Panc1 (cell line): Measurements from ENCODE around the gene ALG1. TPM values are rescaled to one million over a fixed set of nuclear protein-coding genes. Genes with fewer than 3 reads are reported as not detected.
A peak's percentile ranks its signal among the peaks of the same experiment; 100 is the strongest.

ENCODE experiments used
- ATAC-seq: fragments of 200-7000 bp; cut with Tn5 transposase; 2 replicates; pipeline ENCODE4 v1.9.1; 2020; ENCODE audit warnings: mild to moderate bottlenecking, moderate library complexity
- BruUV-seq: library from RNA; stranded (reverse); fragments of 400-500 nt; replicated peaks from 2 replicates; lab custom pipeline; 2021; lab: Mats Ljungman, UMichigan
- CTCF ChIA-PET: fragments of 300-600 bp; sonication (Branson Sonifier 250); formaldehyde crosslinking; loops from one replicate; lab custom pipeline; 2022; ENCODE audit warnings: antibody characterized with exemption; lab: Charles Lee
- POLR2A ChIA-PET: fragments of 300-600 bp; sonication (Branson Sonifier 250); formaldehyde crosslinking; loops from one replicate; lab custom pipeline; 2022; ENCODE audit warnings: antibody characterized with exemption; lab: Charles Lee
- DNase-seq: peaks from one replicate; pipeline ENCODE4 v3.0.0-alpha.2; 2010; ENCODE audit warnings: low read depth, low spot score
- H3K27ac ChIP-seq: 2 replicates; pipeline ENCODE4 v1.5.1; 2011; ENCODE audit warnings: mild to moderate bottlenecking, low read length, inconsistent platforms
- H3K27me3 ChIP-seq: fragments of 200-500 bp; sonication (Bioruptor generic); 2 replicates; pipeline ENCODE4 v1.6.0; 2014; ENCODE audit warnings: low read length, inconsistent platforms; ENCODE audit not compliant: control insufficient read depth, insufficient read depth
- H3K36me3 ChIP-seq: fragments of 200-500 bp; sonication (Bioruptor generic); 2 replicates; pipeline ENCODE4 v1.5.1; 2014; ENCODE audit warnings: inconsistent platforms, mild to moderate bottlenecking, low read length, moderate library complexity; ENCODE audit not compliant: control insufficient read depth, insufficient read depth
- H3K4me1 ChIP-seq: 2 replicates; pipeline ENCODE4 v1.5.1; 2011; ENCODE audit warnings: inconsistent platforms, mild to moderate bottlenecking, low read length, moderate library complexity; ENCODE audit not compliant: control insufficient read depth, insufficient read depth
- H3K4me3 ChIP-seq, 2 experiments: 2 replicates each; pipeline ENCODE4 v1.5.1; 2011 to 2012; ENCODE audit warnings: low read depth in 2 of 2, low read length in 2 of 2, mild to moderate bottlenecking in 2 of 2, inconsistent platforms in 1 of 2, moderate library complexity in 1 of 2
- H3K9me3 ChIP-seq: fragments of 200-500 bp; sonication (Bioruptor generic); 2 replicates; pipeline ENCODE4 v1.5.1; 2014; ENCODE audit warnings: low read depth, mild to moderate bottlenecking, inconsistent platforms, low read length, moderate library complexity; ENCODE audit not compliant: control insufficient read depth, insufficient read depth
- CTCF ChIP-seq: fragments of 450-650 bp; IDR thresholded peaks from 2 replicates; pipeline ENCODE4 v1.5.1; 2017; ENCODE audit warnings: mild to moderate bottlenecking
- POLR2AphosphoS5 ChIP-seq: IDR thresholded peaks from 2 replicates; pipeline ENCODE4 v1.6.1; 2012; ENCODE audit warnings: mild to moderate bottlenecking, low read depth, low read length, moderate library complexity
- REST ChIP-seq, 2 experiments: IDR thresholded peaks; 2 replicates each; pipeline ENCODE4 v1.6.1; 2011 to 2012; ENCODE audit warnings: low read depth in 2 of 2, control low read depth in 1 of 2, low read length in 1 of 2, mild to moderate bottlenecking in 1 of 2, moderate library complexity in 1 of 2; ENCODE audit not compliant: insufficient read depth in 1 of 2
- SIN3A ChIP-seq: IDR thresholded peaks from 2 replicates; pipeline ENCODE4 v1.6.1; 2012; ENCODE audit warnings: low read depth, mild to moderate bottlenecking, low read length, moderate library complexity, borderline replicate concordance; ENCODE audit not compliant: insufficient read depth
- TCF7L2 ChIP-seq: IDR thresholded peaks from 2 replicates; pipeline ENCODE4 v1.6.1; 2011; ENCODE audit warnings: mild to moderate bottlenecking, low read depth, low read length, inconsistent platforms
- in situ Hi-C: cut with HindIII; loops from 2 replicates; pipeline ENCODE4 v1.10.0; 2016; ENCODE audit warnings: low sequenced_read_pairs, low pct_unique_long_range_greater_than_20kb
- intact Hi-C: fragments of 100-400 bp; cut with micrococcal nuclease; formaldehyde crosslinking; loops from one replicate; pipeline ENCODE4 v1.10.0; 2022; ENCODE audit not compliant: unreplicated experiment
- total RNA-seq: library from RNA; stranded (reverse); gene quantifications from one replicate; pipeline ENCODE4 v1.2.1, GENCODE V29; 2021; ENCODE audit not compliant: unreplicated experiment

The ALG1 gene
- total RNA-seq, 1 experiment from 2014 or later = 46.6 TPM

- Histone ChIP-seq H3K4me3 (no peak overlapping the region), H3K36me3 (no peaks in the 10 kb centered on the region), H3K27me3 (no peaks in the 10 kb centered on the region), H3K27ac (no peak overlapping the region), H3K4me1 (peaks cover 4% of the 10 kb centered on the region; the same call in 1 of the 2 replicates), H3K9me3 (no peaks in the 10 kb centered on the region)
- ChIA-PET POLR2A (no interaction called here), CTCF (no interaction called here)
- DNase-seq (no peak), ATAC-seq (peak; percentile 78)
- intact Hi-C loops = no loop called here
- TF ChIP-seq SIN3A (no peak), POLR2AphosphoS5 (no peak)
- in situ Hi-C loops = no loop called here
- no TSS peak for BruUV-seq
These were observed 47.0 kb upstream of the ALG1 start for GRCh38 chr16:5024632-5025031.

- H3K4me1 ChIP-seq = peaks cover 4% of the 10 kb centered on the region; the same call in 1 of the 2 replicates
- no peaks in the 10 kb centered on the region for H3K36me3 ChIP-seq
- ChIA-PET CTCF (interaction anchor here (0.7 to 1.1 kb wide), 2 partner anchors 9 to 67 kb away, joined by 3 to 7 read pairs; partner anchors contain the start of genes NAGPA and SEC14L5), POLR2A (no interaction called here)
- in situ Hi-C loops (no loop called here), intact Hi-C loops (no loop called here)
- no peaks in the 10 kb centered on the region for H3K9me3 ChIP-seq
- H3K4me3 ChIP-seq = no peak overlapping the region
- DNase-seq = no peak
- no TSS peak for BruUV-seq
- H3K27me3 ChIP-seq = no peaks in the 10 kb centered on the region
- TF ChIP-seq TCF7L2 (no peak), POLR2AphosphoS5 (no peak), REST (IDR thresholded peaks at IDR 0.05; ENCODE audit: insufficient read depth in 1 of 2, low read depth in 2 of 2, low read length in 1 of 2) (no peak), SIN3A (no peak), CTCF (no peak; the same call in 1 of the 2 replicates)
- ATAC-seq = peak; percentile 84
- H3K27ac ChIP-seq = no peak overlapping the region
These were observed 46.4 kb upstream of the ALG1 start for GRCh38 chr16:5025171-5025632.

- POLR2A ChIA-PET = no interaction called here
- Histone ChIP-seq H3K36me3 (no peaks in the 10 kb centered on the region), H3K4me3 (no peak overlapping the region), H3K9me3 (no peaks in the 10 kb centered on the region), H3K4me1 (peaks cover 4% of the 10 kb centered on the region; the same call in 1 of the 2 replicates), H3K27ac (no peak overlapping the region), H3K27me3 (no peaks in the 10 kb centered on the region)
- DNase-seq (no peak), ATAC-seq (no peak)
- in situ Hi-C loops = no loop called here
- BruUV-seq = no TSS peak
- TF ChIP-seq SIN3A = no peak
- TF ChIP-seq TCF7L2 = no peak
- TF ChIP-seq REST (IDR thresholded peaks at IDR 0.05; ENCODE audit: insufficient read depth in 1 of 2, low read depth in 2 of 2, low read length in 1 of 2) = no peak
- TF ChIP-seq POLR2AphosphoS5 = no peak
- TF ChIP-seq CTCF = no peak
- intact Hi-C loops = no loop called here
- CTCF ChIA-PET = no interaction called here
These were observed 45.0 kb upstream of the ALG1 start for GRCh38 chr16:5026664-5027063.
